Keratinocyte (primary cell): ENCODE data around the gene ABCD3. TPM values are rescaled to one million over a fixed set of nuclear protein-coding genes. Genes with fewer than 3 reads are reported as not detected.

Experiments used
- DNase-seq: peaks from one replicate; pipeline ENCODE4 v3.0.0-alpha.2; 2011; ENCODE audit warnings: low read depth, missing footprints, low spot score
- FAIRE-seq: peaks from 2 replicates; lab custom pipeline; 2011; peaks lifted over from hg19 to GRCh38; lab: Jason Lieb, UNC
- H2AFZ ChIP-seq: 2 replicates; pipeline ENCODE4 v1.6.0; 2012; ENCODE audit warnings: low read length, control low read depth, inconsistent platforms; ENCODE audit not compliant: control insufficient read depth
- H3K27ac ChIP-seq: 2 replicates; pipeline ENCODE4 v1.5.1; 2011; ENCODE audit warnings: low read length; ENCODE audit not compliant: control insufficient read depth, insufficient read depth
- H3K27me3 ChIP-seq: 3 replicates; pipeline ENCODE4 v1.6.0; 2011; ENCODE audit warnings: low read length; ENCODE audit not compliant: control insufficient read depth, insufficient read depth; ENCODE audit errors: extremely low read depth
- H3K36me3 ChIP-seq, 2 experiments: 2 replicates in 1 of 2; 3 replicates in 1 of 2; pipeline ENCODE4 v1.5.1; 2011; ENCODE audit warnings: low read length in 2 of 2, mild to moderate bottlenecking in 1 of 2; ENCODE audit not compliant: control insufficient read depth in 2 of 2, insufficient read depth in 2 of 2; ENCODE audit errors: extremely low read depth in 1 of 2
- H3K4me1 ChIP-seq: 3 replicates; pipeline ENCODE4 v1.5.1; 2011; ENCODE audit warnings: low read length; ENCODE audit not compliant: control insufficient read depth, insufficient read depth; ENCODE audit errors: extremely low read depth
- H3K4me2 ChIP-seq: 3 replicates; pipeline ENCODE4 v1.6.0; 2011; ENCODE audit warnings: low read depth, low read length; ENCODE audit not compliant: control insufficient read depth, insufficient read depth; ENCODE audit errors: extremely low read depth
- H3K4me3 ChIP-seq, 3 experiments: fragments of 200-600 bp in 1 of 3; sonication (generic) in 1 of 3; 2 replicates in 2 of 3; 3 replicates in 1 of 3; pipeline ENCODE4 v1.5.1; 2011 to 2016; ENCODE audit warnings: low read length in 3 of 3, mild to moderate bottlenecking in 3 of 3, control low read depth in 2 of 3, inconsistent platforms in 1 of 3, low read depth in 1 of 3, mixed read lengths in 1 of 3, mixed run types in 1 of 3, moderate library complexity in 1 of 3; ENCODE audit not compliant: control insufficient read depth in 2 of 3, insufficient read depth in 2 of 3; ENCODE audit errors: extremely low read depth in 1 of 3
- H3K79me2 ChIP-seq: 2 replicates; pipeline ENCODE4 v1.6.0; 2012; ENCODE audit warnings: low read length; ENCODE audit not compliant: control insufficient read depth, insufficient read depth
- H3K9ac ChIP-seq: 3 replicates; pipeline ENCODE4 v1.6.0; 2011; ENCODE audit warnings: low read length; ENCODE audit not compliant: control insufficient read depth, insufficient read depth; ENCODE audit errors: extremely low read depth
- H3K9me1 ChIP-seq: 3 replicates; pipeline ENCODE4 v1.6.0; 2011; ENCODE audit warnings: low read length; ENCODE audit not compliant: control insufficient read depth, insufficient read depth; ENCODE audit errors: extremely low read depth
- H3K9me3 ChIP-seq: 2 replicates; pipeline ENCODE4 v1.5.1; 2012; ENCODE audit warnings: low read depth, low read length; ENCODE audit not compliant: control insufficient read depth
- H4K20me1 ChIP-seq: 3 replicates; pipeline ENCODE4 v1.6.0; 2011; ENCODE audit warnings: low read length; ENCODE audit not compliant: control insufficient read depth, insufficient read depth; ENCODE audit errors: extremely low read depth
- CTCF ChIP-seq, 3 experiments: IDR thresholded peaks in 1 of 3; conservative IDR thresholded peaks in 1 of 3; optimal IDR thresholded peaks in 1 of 3; 2 replicates in 2 of 3; 3 replicates in 1 of 3; pipeline versions ENCODE3 to v1.5.1; 2011; ENCODE audit warnings: low read length in 3 of 3, mild to moderate bottlenecking in 3 of 3, moderate library complexity in 2 of 3, control low read depth in 1 of 3, inconsistent platforms in 1 of 3; ENCODE audit not compliant: insufficient read depth in 2 of 3; ENCODE audit errors: extremely low read depth in 1 of 3
- EZH2 ChIP-seq: IDR thresholded peaks from one replicate; pipeline ENCODE4 v1.6.1; 2012; ENCODE audit warnings: inconsistent platforms, mild to moderate bottlenecking, low read length, moderate library complexity
- dilution Hi-C: fragments of 300-500 bp; cut with MboI; formaldehyde crosslinking; loops from one replicate; pipeline ENCODE4 v1.7.0; 2020; ENCODE audit warnings: low sequenced_read_pairs; ENCODE audit not compliant: extremely low pct_ligation_motif_present
- polyA plus RNA-seq, 5 experiments: library from polyadenylated mRNA; depleted of rRNA in 3 of 5; stranded (reverse) in 3 of 5; stranded (forward) in 1 of 5; unstranded in 1 of 5; fragments of >200 nt; gene quantifications; 1 replicate in 1 of 5; 2 replicates in 3 of 5; 3 replicates in 1 of 5; pipeline versions ENCODE4 v1.2.1 to v1.2.3, GENCODE V29; 2011 to 2012; ENCODE audit warnings: missing spikeins in 2 of 5, low read depth in 1 of 5, low replicate concordance in 1 of 5

The ABCD3 gene
- polyA plus RNA-seq, 1 donor (not counting 4 experiments of a cell fraction or from before 2014, with no cell fraction given) = 34.9 TPM

- Histone ChIP-seq H3K9me3 (no peaks in the 10 kb centered on the region), H3K27me3 (no peaks in the 10 kb centered on the region), H3K27ac (no peak overlapping the region), H3K79me2 (no peaks in the 10 kb centered on the region), H3K36me3 (peaks cover 0 to 4% of the 10 kb centered on the region in 2 experiments), H3K4me3 (no peak overlapping the region), H3K4me1 (no peaks in the 10 kb centered on the region), H3K9ac (no peak overlapping the region), H2AFZ (no peak overlapping the region), H3K4me2 (no peak overlapping the region), H3K9me1 (no peaks in the 10 kb centered on the region), H4K20me1 (no peaks in the 10 kb centered on the region)
- dilution Hi-C loops = no loop called here
- DNase-seq (no peak), FAIRE-seq (no peak)
- TF ChIP-seq EZH2 (no peak), CTCF (optimal IDR thresholded peaks at IDR 0.05 in 1 of 3, IDR thresholded peaks at IDR 0.05 in 1 of 3, conservative IDR thresholded peaks at IDR 0.05 in 1 of 3; ENCODE audit: extremely low read depth in 1 of 3, insufficient read depth in 2 of 3, low read length in 3 of 3) (no peak)
Observed at GRCh38 chr1:94490556-94490955, 72.4 kb downstream of the ABCD3 start.

GRCh38 chr1:94496076-94496755 is 78.0 kb downstream of the ABCD3 start:
- Histone ChIP-seq H3K36me3 (peaks cover 4 to 12% of the 10 kb centered on the region in 2 experiments), H3K4me3 (no peak overlapping the region), H3K4me1 (no peaks in the 10 kb centered on the region), H2AFZ (no peak overlapping the region), H3K27ac (no peak overlapping the region), H3K9me1 (no peaks in the 10 kb centered on the region), H3K9ac (no peak overlapping the region), H3K79me2 (no peaks in the 10 kb centered on the region), H3K4me2 (no peak overlapping the region), H3K27me3 (no peaks in the 10 kb centered on the region), H3K9me3 (no peaks in the 10 kb centered on the region), H4K20me1 (no peaks in the 10 kb centered on the region)
- dilution Hi-C loops = no loop called here
- no peak for TF ChIP-seq EZH2
- no peak for FAIRE-seq
- no peak for DNase-seq

- Histone ChIP-seq H3K36me3 (peaks cover 7 to 8% of the 10 kb centered on the region in 2 experiments), H2AFZ (no peak overlapping the region)
Observed at GRCh38 chr1:94501426-94501825, 83.2 kb downstream of the ABCD3 start.

More at GRCh38 chr1:94501426-94501825, 83.2 kb downstream of the ABCD3 start:
- no peaks in the 10 kb centered on the region for H3K4me1 ChIP-seq
- no peak overlapping the region for H3K9ac ChIP-seq
- no peak overlapping the region for H3K4me3 ChIP-seq
- H3K4me2 ChIP-seq = no peak overlapping the region
- H3K27me3 ChIP-seq = no peaks in the 10 kb centered on the region
- H3K27ac ChIP-seq = no peak overlapping the region
- H4K20me1 ChIP-seq = no peaks in the 10 kb centered on the region
- no peak for DNase-seq
- no peak for FAIRE-seq
- dilution Hi-C loops = no loop called here
- H3K9me1 ChIP-seq = no peaks in the 10 kb centered on the region
- H3K79me2 ChIP-seq = no peaks in the 10 kb centered on the region
- H3K9me3 ChIP-seq = no peaks in the 10 kb centered on the region
- no peak for TF ChIP-seq EZH2
- TF ChIP-seq CTCF (optimal IDR thresholded peaks at IDR 0.05 in 1 of 3, IDR thresholded peaks at IDR 0.05 in 1 of 3, conservative IDR thresholded peaks at IDR 0.05 in 1 of 3; ENCODE audit: extremely low read depth in 1 of 3, insufficient read depth in 2 of 3, low read length in 3 of 3) = no peak
